HG03469 (cell line): Measurements from ENCODE around the gene PDE4B.
"Not testable (repeated sequence)": the region's sequence is repeated elsewhere in the genome, so short reads cannot be mapped to it uniquely, and the experiment has no call there.

Source experiments
- ATAC-seq: cut with Tn5 transposase; IDR thresholded peaks from one replicate; pipeline ENCODE4 v1.9.1; 2021; ENCODE audit warnings: mild to moderate bottlenecking, moderate library complexity, moderate number of reproducible peaks; ENCODE audit not compliant: unreplicated experiment

The PDE4B gene

DNA sequence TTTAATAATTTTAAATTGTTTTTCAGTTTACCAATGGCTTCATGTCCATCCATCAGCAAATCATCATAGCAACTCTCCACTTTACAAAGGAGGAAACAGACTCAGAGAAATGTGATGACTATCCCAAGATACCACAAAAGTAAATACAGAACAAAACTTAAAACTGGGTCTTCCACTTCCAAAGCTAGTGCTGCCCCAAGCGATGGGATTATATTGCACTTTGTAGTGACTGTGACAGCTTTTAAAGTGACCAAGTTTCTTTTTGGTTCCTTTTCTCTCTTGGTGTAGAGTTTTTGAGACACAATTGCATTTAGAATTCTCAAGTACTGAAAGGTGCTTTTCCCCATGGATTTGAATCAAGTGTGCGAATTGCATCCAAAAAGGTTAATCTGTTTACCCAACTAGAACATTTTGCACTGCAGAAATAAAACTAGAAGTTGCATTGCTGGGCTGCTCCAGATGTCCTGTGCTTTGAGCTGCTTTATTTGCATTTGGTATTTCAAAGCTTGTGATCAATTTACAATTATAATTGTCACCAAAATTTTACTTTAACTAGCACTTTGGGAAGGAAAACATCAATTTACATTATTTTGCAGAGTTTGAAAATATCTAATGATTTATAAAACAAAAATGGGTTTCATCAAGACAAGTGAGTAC lies 320.2 kb downstream of the PDE4B start:
- ATAC-seq = no peak

DNA sequence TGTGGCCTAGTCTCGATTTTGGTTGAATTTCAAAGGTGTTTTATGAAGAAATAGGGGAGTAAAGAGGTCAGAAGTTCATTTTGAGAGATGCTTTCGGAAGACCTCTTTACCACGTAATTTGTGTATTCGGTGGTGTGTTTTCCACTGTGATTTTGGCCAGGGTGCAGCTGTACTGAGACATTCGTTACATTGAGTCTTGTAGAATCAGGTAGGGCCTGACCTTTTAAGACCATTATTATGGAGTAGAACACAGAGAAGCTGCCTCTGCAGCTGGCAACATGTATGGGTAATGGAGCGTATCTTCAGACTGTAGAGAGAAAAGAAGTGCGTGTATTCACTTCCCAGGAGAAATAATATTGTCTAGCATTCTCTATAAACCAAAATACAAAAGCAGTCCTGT lies 326.5 kb downstream of the PDE4B start:
- ATAC-seq = peak; percentile 51

DNA sequence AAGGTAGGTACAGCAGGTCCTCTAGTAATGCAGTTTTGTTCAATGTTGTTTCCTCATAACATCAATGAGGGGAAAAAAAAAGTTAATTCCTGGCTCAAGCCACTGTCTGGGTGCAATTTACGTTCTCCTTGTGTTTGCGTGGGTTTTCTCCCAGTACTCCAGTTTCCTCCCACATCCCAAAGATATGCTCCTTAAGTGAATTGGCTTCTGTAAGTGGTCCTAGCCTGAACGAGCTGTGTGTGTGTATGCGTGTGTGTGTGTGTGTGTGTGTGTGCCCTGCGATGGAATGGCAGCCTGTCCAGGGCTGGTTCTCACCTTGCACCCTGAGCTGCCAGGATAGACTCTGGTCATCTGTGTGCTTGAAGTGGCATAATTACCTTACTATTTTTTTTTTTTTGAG lies 332.0 kb downstream of the PDE4B start:
- no peak for ATAC-seq

DNA sequence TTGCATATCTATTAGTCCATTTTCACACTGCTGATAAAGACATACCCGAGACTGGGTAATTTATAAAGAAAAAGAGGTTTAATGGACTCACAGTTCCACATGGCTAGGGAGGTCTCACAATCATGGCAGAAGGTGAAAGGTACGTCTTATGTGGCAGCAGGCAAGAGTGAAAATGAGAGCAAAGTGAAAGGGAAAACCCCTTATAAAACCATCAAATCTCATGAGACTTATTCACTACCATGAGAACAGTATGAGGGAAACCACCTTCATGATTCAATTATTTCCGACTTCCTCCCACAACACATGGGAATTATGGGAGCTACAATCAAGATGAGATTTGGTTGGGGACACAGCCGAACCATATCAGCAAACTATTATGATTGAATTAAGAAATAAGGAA lies 335.9 kb downstream of the PDE4B start:
- not testable (repeated sequence) for ATAC-seq

DNA sequence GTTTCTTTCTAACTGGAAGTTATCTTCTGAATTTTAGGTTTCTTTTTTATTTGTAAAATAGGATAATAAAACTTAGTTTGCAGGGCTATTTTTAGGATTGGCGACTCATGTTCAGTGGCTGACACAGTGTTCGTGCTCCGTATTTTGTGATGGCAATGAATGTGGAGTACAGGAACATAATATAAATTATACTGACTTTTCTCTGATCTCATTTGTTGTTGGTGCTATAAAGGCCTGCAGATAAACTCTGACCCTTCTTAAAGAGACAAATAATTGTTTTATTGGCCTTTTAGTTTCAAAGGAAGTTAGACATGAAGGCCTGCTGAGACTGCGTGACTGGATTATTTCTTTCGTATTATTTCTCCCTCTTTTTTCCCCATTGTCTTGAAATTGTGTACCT lies 339.6 kb downstream of the PDE4B start:
- ATAC-seq = no peak

DNA sequence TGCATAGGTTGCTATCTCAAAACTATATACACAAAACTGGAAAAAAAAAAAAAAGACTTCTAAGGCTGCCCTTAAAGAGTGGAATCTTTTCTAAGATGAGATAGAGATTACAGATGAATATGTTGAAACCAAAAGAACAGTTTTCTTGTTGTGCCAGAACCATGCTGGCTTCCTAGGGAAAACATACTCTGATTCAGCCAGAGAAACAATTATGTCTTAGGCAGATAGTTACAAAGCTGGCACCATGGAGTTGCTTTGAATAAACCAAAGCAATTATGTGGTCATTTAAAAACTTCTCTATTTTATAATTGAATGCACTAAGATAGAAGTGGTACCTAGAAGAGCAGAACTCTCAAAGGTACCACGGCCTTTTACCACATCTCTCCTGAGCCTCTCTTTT lies 341.3 kb downstream of the PDE4B start:
- no peak for ATAC-seq

GRCh38 chr1:66135161-66135560 lies 342.5 kb downstream of the PDE4B start:
- no peak for ATAC-seq

DNA sequence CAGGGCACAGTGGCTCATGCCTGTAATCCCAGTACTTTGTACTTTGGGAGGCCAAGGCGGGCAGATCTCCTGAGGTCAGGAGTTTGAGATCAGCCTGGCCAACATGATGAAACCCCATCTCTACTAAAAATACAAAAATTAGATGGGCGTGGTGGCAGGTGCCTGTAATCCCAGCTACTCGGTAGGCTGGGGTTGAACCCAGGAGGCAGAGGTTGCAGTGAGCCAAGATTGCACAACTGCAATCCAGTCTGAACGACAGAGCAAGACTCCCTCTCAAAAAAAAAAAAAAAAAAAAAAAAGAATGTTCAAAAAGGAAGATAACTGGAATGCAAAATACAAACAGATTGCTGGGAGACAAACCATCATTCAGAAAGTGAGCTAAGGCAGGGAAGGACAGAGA lies 343.7 kb downstream of the PDE4B start:
- not testable (repeated sequence) for ATAC-seq

DNA sequence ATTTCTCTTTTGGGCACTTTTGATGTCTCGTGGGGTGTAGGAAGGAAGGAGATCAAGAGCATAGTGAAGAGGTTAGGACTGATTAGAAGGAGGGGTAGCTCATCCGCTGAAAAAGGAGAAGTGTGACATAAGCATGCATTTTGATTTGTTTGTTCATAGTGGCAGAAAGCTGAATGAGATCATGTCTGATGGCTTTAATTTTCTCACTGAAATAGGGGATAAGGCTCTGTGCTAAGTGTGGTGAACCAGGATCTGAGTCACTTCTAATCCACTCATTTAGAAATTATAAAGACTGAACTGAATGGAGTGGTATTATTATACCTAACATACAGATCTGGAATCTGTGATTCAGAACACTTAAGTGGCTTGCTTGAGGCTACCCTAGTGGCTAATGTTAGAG lies 344.5 kb downstream of the PDE4B start:
- ATAC-seq = no peak

DNA sequence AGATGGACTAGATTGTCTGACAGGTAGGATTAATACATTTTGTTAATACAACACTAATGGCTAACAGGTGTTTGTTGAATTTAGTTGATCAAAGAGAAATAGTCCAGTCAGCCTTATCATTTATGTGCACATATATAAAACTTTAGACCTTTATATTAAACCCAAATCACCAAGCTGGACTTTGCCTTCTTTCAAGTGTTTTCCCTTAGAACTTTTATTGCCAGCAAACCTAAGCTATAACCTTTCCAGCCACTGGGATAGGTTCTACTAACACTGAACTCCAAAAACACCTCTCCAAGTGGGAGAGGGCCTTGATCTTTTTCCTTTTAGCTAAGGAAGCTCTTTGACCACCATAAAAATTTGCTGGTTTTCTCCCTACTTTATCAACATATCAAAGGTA lies 345.9 kb downstream of the PDE4B start:
- ATAC-seq = no peak

DNA sequence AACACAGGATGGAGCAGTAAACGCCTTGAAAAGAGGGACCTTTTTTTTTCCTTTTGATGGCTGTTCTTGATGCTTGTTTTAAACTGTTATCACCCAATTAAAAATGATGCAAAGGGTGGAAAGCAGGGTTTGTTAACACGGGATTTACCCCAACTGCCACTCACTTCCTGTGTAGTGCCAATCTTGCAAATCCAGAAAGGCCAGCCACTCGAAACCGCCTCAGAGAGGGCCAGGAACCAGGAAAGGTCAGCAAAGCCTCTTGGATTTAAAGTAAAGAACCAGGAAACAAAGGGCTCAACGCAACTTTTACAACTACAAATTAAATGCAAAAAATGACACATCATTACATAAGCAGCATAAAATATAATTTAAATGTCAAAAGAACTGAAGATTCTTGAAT lies 347.4 kb downstream of the PDE4B start:
- ATAC-seq = no peak

GRCh38 chr1:66143651-66144050 lies 351.0 kb downstream of the PDE4B start:
- ATAC-seq = no peak

GRCh38 chr1:66147226-66147835 lies 354.6 kb downstream of the PDE4B start:
- ATAC-seq = no peak

DNA sequence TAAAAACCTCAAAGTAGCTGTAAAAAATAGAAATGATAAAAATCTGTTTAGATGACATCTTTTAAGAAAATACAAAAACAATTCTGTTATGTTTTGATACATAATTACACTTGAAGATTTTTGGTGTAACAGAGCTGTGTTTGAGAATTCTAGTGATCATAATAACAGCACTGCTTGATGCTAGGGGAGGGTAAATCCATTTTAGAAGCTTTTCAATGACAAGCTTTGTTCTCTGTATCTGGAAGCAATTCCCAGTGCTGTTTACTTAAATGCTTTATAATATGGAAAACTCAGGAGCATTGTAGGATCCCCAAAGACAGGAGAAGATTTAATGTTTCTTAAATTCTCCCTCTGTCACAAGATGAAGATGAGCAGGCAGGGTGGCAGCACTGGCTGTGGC lies 359.3 kb downstream of the PDE4B start:
- no peak for ATAC-seq

DNA sequence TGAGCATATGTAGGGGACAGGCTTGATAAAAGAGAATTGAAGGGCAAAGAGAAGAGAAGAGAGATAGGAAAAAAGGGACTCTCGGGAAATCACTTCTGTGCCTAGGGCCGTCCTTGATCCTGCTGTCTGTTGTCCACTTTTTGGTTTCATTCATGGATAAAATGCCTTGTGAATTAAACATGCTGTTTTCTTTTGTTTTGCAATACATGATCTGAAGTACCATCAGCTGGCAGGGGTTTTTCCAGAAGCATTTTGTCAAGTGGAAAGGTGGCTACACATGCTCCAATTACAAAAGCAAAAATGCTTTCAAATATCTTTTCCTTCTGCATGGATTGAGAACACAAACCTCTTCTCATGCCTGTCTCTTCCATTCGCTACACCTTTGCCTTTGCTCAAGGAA lies 361.7 kb downstream of the PDE4B start:
- no peak for ATAC-seq

DNA sequence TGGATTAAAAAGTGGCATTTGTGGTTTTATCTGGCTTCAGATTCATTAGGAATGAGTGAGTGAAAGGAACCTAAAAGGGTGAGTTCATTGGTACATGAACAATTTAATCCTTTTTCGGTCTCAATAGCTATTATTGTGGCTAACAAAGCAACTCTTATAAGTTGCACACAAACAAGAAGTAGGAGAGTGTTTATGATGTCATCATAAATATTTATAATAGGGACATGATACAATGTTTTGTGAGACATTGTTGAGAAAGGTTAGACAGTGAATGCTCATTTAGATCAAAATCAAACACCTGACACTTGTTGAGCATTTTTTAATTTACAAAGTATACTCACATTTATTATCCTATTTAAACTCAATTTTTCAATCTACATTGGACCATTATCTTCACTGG lies 363.4 kb downstream of the PDE4B start:
- ATAC-seq = no peak

DNA sequence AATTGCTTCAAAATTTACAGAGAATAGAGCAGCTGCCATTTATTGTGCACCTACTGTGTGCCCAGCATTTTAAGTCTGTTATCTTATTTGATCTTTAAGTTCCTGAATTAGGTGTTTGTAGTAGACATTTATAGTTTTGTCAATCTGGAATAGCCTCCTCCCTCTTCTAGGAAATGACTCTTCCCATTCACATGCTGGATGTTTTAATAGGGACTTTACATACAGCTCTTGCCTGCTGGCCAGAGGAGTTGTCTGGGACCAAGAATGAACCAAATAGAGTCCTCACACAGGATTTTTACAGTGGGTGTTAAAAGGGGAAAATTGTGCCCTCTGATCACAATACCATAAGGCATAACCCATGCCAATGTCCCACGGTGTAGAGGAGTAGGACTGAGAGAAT lies 367.1 kb downstream of the PDE4B start:
- no peak for ATAC-seq

DNA sequence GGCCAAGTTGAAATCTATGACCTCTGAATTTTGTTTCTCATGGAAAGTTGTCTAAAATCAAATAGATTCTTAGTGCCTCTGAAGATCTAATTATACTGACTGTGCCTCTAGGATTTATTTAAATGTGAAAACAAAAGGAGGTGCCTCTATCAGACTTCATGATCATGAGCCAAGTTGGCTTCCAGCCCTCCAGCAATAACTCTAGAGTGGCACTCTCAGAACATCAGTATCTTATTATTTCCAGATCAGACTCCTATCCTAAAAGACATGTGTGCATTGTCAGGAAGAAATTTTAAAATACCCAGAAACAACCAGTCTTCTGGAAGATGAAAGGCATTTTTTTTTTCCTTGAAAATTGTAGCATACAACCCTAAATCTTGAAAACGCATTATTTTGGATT lies 368.0 kb downstream of the PDE4B start:
- no peak for ATAC-seq

DNA sequence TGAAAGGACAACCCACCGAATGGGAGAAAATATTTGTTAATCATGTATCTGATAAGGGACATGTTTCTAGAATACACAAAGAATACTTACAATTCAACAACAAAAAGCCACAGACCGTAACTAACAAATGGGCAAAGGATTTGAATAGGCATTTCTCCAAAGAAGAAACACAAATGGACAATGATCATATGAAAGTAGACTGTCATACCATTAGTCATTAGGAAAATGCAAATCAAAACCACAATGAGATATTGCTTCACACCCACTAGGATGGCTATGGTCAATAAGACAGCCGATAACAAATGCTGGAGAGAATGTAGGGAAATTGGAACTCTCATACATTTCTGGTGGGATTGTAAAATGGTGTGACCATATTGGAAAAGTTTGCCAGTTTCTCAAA lies 374.1 kb downstream of the PDE4B start:
- ATAC-seq = no peak

GRCh38 chr1:66167267-66167666 lies 374.6 kb downstream of the PDE4B start:
- ATAC-seq = no peak

DNA sequence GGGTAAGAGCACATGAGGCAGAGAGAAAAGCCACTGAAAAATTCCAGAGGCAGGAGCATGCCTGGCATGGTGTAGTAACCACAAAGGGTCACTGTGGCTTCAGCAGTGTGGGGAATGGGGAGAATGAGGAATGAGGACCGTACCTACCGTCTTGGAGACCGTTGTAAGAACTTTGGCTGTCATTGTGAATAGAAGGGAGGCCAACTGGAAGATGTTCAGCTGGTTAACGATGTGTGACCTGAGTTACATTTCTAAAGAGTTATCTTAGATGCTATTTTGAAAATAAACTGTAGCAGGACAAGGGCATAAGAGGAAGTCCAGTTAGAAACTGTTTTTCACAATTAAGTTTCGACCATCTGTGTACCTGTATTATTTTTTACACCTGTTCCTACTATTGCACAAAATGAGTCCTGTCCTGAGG lies 375.8 kb downstream of the PDE4B start:
- ATAC-seq = no peak

DNA sequence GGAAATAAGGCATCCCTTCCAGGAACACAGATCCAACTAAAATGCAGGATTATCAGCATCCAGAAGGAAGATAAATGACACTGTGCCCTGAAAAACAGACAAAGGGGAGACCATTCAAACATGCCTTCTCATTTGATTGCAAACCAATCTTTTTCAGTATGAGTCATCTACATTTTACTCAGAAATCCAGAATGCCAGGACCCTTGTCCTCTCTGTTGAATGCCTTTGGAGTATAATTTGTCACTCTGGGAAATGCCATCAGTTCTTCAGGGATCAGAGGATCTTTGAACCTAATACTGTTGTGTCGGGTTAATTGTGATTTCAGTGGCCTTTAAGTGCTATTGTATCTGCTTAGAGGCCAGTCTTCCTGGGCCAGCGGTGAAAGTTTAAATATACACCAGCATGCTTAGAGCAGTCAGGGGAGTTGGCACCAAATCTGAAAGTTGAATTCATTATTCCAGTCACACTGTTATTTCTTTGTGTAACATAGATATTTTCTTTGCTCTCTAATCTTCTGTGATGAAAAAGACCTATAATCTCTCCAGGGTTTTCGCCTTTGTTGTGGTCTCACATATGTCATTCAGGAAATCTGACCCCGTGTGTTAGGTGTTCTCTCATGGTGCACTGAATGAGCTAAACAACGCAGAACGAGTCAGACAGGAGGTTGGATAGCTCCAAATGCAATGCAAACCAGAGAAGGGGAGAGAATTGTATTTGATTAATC lies 376.4 kb downstream of the PDE4B start:
- no peak for ATAC-seq
